ENCODE results near the gene ATP6AP1. TPM values are rescaled to one million over a fixed set of nuclear protein-coding genes. Genes with fewer than 3 reads are reported as not detected.
"Not testable (repeated sequence)": the region's sequence is repeated elsewhere in the genome, so short reads cannot be mapped to it uniquely, and the experiment has no call there.

The ATP6AP1 gene
- total RNA-seq = 83.0 TPM
- long read RNA-seq, transcript ATP6AP1-201 (10 exons, 2,099 nt) = major isoform, 93 of 100 reads
- long read RNA-seq, partial matches to known transcripts = 4 of 100 reads
- long read RNA-seq, other reads (novel, unspliced or antisense) = 3 of 100 reads

GRCh38 chrX:154428176-154429171, at the start of gene ATP6AP1:
Gene ATP6AP1 (plus strand): TSS chrX:154428677. CDS start chrX:154428693, 16 bp downstream.
- intact Hi-C loops (cut with DNase I) = no loop called here
- DNase-seq (ENCODE audit: missing footprints) = peak; percentile 97
- ATAC-seq = peak; percentile 99

GRCh38 chrX:154378799-154379568, 49.5 kb upstream of the ATP6AP1 start, which contains the start of gene EMD:
Gene EMD (plus strand): TSS chrX:154379295. CDS start chrX:154379485, 190 bp downstream.
- peak; percentile 94 for ATAC-seq
- intact Hi-C loops (cut with DNase I) = loop anchor here (10.0 kb wide), 1 partner anchor 404 kb away; the partner anchor contains the start of genes HCFC1 and TMEM187
- peak; percentile 98 for DNase-seq (ENCODE audit: missing footprints)

GRCh38 chrX:154379569-154379951, 48.9 kb upstream of the ATP6AP1 start:
- ATAC-seq (no peak), DNase-seq (ENCODE audit: missing footprints) (peak; percentile 66)
- intact Hi-C loops (cut with DNase I) = loop anchor here (10.0 kb wide), 1 partner anchor 405 kb away; the partner anchor contains the start of genes HCFC1 and TMEM187

GRCh38 chrX:154380153-154380552, 48.3 kb upstream of the ATP6AP1 start:
- DNase-seq (ENCODE audit: missing footprints) (peak; percentile 27), ATAC-seq (no peak)
- intact Hi-C loops (cut with DNase I) = loop anchor here (10.0 kb wide), 1 partner anchor 365 kb away; the partner anchor contains the start of gene IRAK1

GRCh38 chrX:154380787-154381186, 47.7 kb upstream of the ATP6AP1 start:
- no peak for ATAC-seq
- DNase-seq (ENCODE audit: missing footprints) = peak; percentile 9
- intact Hi-C loops (cut with DNase I) = loop anchor here (10.0 kb wide), 1 partner anchor 366 kb away; the partner anchor contains the start of gene IRAK1

- intact Hi-C loops (cut with DNase I) = loop anchor here (10.0 kb wide), 1 partner anchor 366 kb away; the partner anchor contains the start of gene IRAK1
- no peak for ATAC-seq
- DNase-seq (ENCODE audit: missing footprints) = no peak
Measured at GRCh38 chrX:154381271-154381670, 47.2 kb upstream of the ATP6AP1 start.

- intact Hi-C loops (cut with DNase I) = loop anchor here (10.0 kb wide), 1 partner anchor 368 kb away; the partner anchor contains the start of gene IRAK1
- ATAC-seq (no peak), DNase-seq (ENCODE audit: missing footprints) (no peak)
Measured at GRCh38 chrX:154382483-154383069, 45.9 kb upstream of the ATP6AP1 start.

GRCh38 chrX:154383359-154384283, 44.9 kb upstream of the ATP6AP1 start:
- intact Hi-C loops (cut with DNase I) = loop anchor here (10.0 kb wide), 1 partner anchor 369 kb away; the partner anchor contains the start of gene IRAK1
- DNase-seq (ENCODE audit: missing footprints) (no peak), ATAC-seq (no peak)

GRCh38 chrX:154384284-154384892, 44.1 kb upstream of the ATP6AP1 start:
- ATAC-seq (no peak), DNase-seq (ENCODE audit: missing footprints) (no peak)
- intact Hi-C loops (cut with DNase I) = loop anchor here (10.0 kb wide), 1 partner anchor 370 kb away; the partner anchor contains the start of gene IRAK1

GRCh38 chrX:154388094-154388493, 40.4 kb upstream of the ATP6AP1 start:
- not testable (repeated sequence) for DNase-seq (ENCODE audit: missing footprints)
- ATAC-seq = peak; percentile 19
- intact Hi-C loops (cut with DNase I) = loop anchor here (10.0 kb wide), 1 partner anchor 373 kb away; the partner anchor contains the start of gene IRAK1

- ATAC-seq = peak; percentile 0
- intact Hi-C loops (cut with DNase I) = loop anchor here (10.0 kb wide), 1 partner anchor 374 kb away; the partner anchor contains the start of gene IRAK1
- DNase-seq (ENCODE audit: missing footprints) = not testable (repeated sequence)
Measured at GRCh38 chrX:154388649-154389048, 39.8 kb upstream of the ATP6AP1 start.

- intact Hi-C loops (cut with DNase I) = loop anchor here (10.0 kb wide), 1 partner anchor 375 kb away; the partner anchor contains the start of gene IRAK1
- DNase-seq (ENCODE audit: missing footprints) = not testable (repeated sequence)
- peak; percentile 93 for ATAC-seq
Measured at GRCh38 chrX:154389812-154390747, 38.4 kb upstream of the ATP6AP1 start.

- ATAC-seq; DNase-seq (ENCODE audit: missing footprints); intact Hi-C loops (cut with DNase I): not testable (repeated sequence)
Measured at GRCh38 chrX:154396363-154396762, 32.1 kb upstream of the ATP6AP1 start.

- intact Hi-C loops (cut with DNase I) = no loop called here
- ATAC-seq (peak; percentile 88), DNase-seq (ENCODE audit: missing footprints) (peak; percentile 86)
Measured at GRCh38 chrX:154396973-154397887, 31.2 kb upstream of the ATP6AP1 start.
